ENCODE results near the gene ARID1A. TPM values are rescaled to one million over a fixed set of nuclear protein-coding genes. Genes with fewer than 3 reads are reported as not detected.

ARID1A gene
- total RNA-seq, 4 donors from 2014 or later: 22.3 to 51.0 (median 35.0) TPM

- ATAC-seq (no peak), DNase-seq (no peak)
- peak overlapping the region; percentile 93 to 99 (median 98) for H3K27ac ChIP-seq
- no peaks in the 10 kb centered on the region for H3K27me3 ChIP-seq
- intact Hi-C loops (cut with DNase I; ENCODE audit: low total_unique reads) (loop anchor here (2.0 kb wide), 1 partner anchor 59 kb away; no protein-coding TSS in a partner anchor), in situ Hi-C loops (cut with MboI; ENCODE audit: low sequenced_read_pairs in 4 of 4) (loop anchor here in 1 of 4 donors (10.0 kb wide), 1 partner anchor 89 kb away; the partner anchor contains the start of gene ARID1A)
- no peak overlapping the region for H3K4me3 ChIP-seq
- TF ChIP-seq, protein P1, sequence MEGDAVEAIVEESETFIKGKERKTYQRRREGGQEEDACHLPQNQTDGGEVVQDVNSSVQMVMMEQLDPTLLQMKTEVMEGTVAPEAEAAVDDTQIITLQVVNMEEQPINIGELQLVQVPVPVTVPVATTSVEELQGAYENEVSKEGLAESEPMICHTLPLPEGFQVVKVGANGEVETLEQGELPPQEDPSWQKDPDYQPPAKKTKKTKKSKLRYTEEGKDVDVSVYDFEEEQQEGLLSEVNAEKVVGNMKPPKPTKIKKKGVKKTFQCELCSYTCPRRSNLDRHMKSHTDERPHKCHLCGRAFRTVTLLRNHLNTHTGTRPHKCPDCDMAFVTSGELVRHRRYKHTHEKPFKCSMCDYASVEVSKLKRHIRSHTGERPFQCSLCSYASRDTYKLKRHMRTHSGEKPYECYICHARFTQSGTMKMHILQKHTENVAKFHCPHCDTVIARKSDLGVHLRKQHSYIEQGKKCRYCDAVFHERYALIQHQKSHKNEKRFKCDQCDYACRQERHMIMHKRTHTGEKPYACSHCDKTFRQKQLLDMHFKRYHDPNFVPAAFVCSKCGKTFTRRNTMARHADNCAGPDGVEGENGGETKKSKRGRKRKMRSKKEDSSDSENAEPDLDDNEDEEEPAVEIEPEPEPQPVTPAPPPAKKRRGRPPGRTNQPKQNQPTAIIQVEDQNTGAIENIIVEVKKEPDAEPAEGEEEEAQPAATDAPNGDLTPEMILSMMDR (IDR thresholded peaks at IDR 0.05 in 4 of 5, conservative IDR thresholded peaks at IDR 0.05 in 1 of 5): no peak
- TF ChIP-seq POLR2A (IDR thresholded peaks at IDR 0.05): no peak
- H3K4me1 ChIP-seq: peaks cover 36 to 56% of the 10 kb centered on the region in 2 donors
- H3K36me3 ChIP-seq: peaks cover 0 to 24% of the 10 kb centered on the region in 2 donors
- no peaks in the 10 kb centered on the region for H3K9me3 ChIP-seq
Observed at GRCh38 chr1:26783646-26784022, 87.8 kb downstream of the ARID1A start.

- peaks cover 0 to 18% of the 10 kb centered on the region in 2 donors for H3K36me3 ChIP-seq
- intact Hi-C loops (cut with DNase I; ENCODE audit: low total_unique reads): loop anchor here (2.0 kb wide), 1 partner anchor 59 kb away; no protein-coding TSS in a partner anchor
- in situ Hi-C loops (cut with MboI; ENCODE audit: low sequenced_read_pairs in 4 of 4): loop anchor here in 1 of 4 donors (10.0 kb wide), 1 partner anchor 89 kb away; the partner anchor contains the start of gene ARID1A
- TF ChIP-seq, protein P1 (IDR thresholded peaks at IDR 0.05 in 4 of 5, conservative IDR thresholded peaks at IDR 0.05 in 1 of 5): no peak
- TF ChIP-seq POLR2A (IDR thresholded peaks at IDR 0.05): no peak
- H3K27ac ChIP-seq: peak overlapping the region; percentile 93 to 99 (median 98)
- peaks cover 41 to 56% of the 10 kb centered on the region in 2 donors for H3K4me1 ChIP-seq
- H3K9me3 ChIP-seq: no peaks in the 10 kb centered on the region
- no peaks in the 10 kb centered on the region for H3K27me3 ChIP-seq
- peak in 1 of 2 donors; percentile 24 for ATAC-seq
- DNase-seq: peak in 1 of 2 donors; percentile 59
- no peak overlapping the region for H3K4me3 ChIP-seq
Observed at GRCh38 chr1:26784023-26784871, 88.4 kb downstream of the ARID1A start.

GRCh38 chr1:26784886-26785285, 89.1 kb downstream of the ARID1A start:
- DNase-seq (no peak), ATAC-seq (no peak)
- intact Hi-C loops (cut with DNase I; ENCODE audit: low total_unique reads): loop anchor here (2.0 kb wide), 1 partner anchor 60 kb away; no protein-coding TSS in a partner anchor
- Histone ChIP-seq H3K36me3 (peaks cover 0 to 12% of the 10 kb centered on the region in 2 donors), H3K27ac (peak overlapping the region; percentile 93 to 99 (median 98)), H3K27me3 (no peaks in the 10 kb centered on the region), H3K9me3 (no peaks in the 10 kb centered on the region), H3K4me1 (peaks cover 47 to 63% of the 10 kb centered on the region in 2 donors), H3K4me3 (no peak overlapping the region)
- in situ Hi-C loops (cut with MboI; ENCODE audit: low sequenced_read_pairs in 4 of 4): loop anchor here (5.0 to 10.0 kb wide), 2 partner anchors 90 to 93 kb away; partner anchors contain the start of gene ARID1A (in 1 of the 4)
- no peak for TF ChIP-seq POLR2A (IDR thresholded peaks at IDR 0.05)

DNA sequence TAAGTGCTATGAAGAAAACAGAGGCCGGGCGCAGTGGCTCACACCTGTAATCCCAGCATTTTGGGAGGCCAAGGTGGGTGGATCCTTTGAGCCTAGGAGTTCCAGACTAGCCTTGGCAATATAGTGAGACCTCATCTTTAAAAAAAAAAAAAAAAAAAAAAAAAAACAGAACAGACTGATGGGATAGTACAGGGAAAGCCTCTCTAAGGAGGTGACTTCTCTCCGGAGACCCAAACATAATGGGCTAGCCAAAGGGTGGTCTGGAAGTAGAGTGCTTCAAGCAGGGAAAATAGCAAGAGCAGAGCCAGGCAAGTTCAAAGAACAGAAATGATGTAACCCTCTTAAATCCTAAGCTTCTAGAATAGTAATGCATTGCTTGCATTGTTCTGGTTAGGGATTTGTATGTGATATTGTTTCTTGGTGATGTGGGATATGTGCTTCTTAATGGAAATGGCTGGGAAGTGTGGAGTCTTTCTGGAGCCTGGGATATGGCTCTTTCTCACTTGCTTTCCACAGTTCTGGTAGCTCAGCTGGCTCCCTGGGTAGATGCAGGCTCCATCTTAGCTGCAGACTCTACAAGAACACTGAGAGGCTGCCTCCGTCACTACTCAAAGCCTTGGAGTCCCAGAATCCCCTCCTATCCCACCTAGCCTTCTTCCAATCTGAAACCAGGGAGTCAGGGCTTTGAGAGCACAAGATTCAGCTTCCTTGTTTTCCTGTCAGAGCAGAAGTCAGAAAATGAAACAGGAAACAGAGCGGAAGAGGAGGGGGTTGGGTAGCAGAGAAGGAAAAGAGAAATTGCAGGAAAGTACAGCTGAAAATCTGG, 90.0 kb downstream of the ARID1A start:
- H3K4me1 ChIP-seq: peaks cover 54 to 71% of the 10 kb centered on the region in 2 donors
- H3K27me3 ChIP-seq: no peaks in the 10 kb centered on the region
- H3K27ac ChIP-seq: peak overlapping the region; percentile 93 to 99 (median 98)
- no peak for DNase-seq
- no peak for ATAC-seq
- no peaks in the 10 kb centered on the region for H3K9me3 ChIP-seq
- in situ Hi-C loops (cut with MboI; ENCODE audit: low sequenced_read_pairs in 4 of 4): loop anchor here (5.0 to 10.0 kb wide), 2 partner anchors 91 to 94 kb away; partner anchors contain the start of gene ARID1A (in 1 of the 4)
- H3K4me3 ChIP-seq: no peak overlapping the region
- H3K36me3 ChIP-seq: peaks cover 0 to 5% of the 10 kb centered on the region in 2 donors
- TF ChIP-seq POLR2A (IDR thresholded peaks at IDR 0.05): no peak
- TF ChIP-seq, protein P1 (IDR thresholded peaks at IDR 0.05 in 4 of 5, conservative IDR thresholded peaks at IDR 0.05 in 1 of 5): no peak
- intact Hi-C loops (cut with DNase I; ENCODE audit: low total_unique reads): loop anchor here (2.0 kb wide), 1 partner anchor 61 kb away; no protein-coding TSS in a partner anchor

All from gastrocnemius medialis (tissue), 4 donors.